Adrenal gland (tissue), 12 donors: ENCODE measurements around the gene ALKBH5. TPM values are rescaled to one million over a fixed set of nuclear protein-coding genes. Genes with fewer than 3 reads are reported as not detected.

Experiments
- DNase-seq, 7 donors: peaks; one replicate each; pipeline ENCODE4 v3.0.0-alpha.2; 2019 to 2020
- H3K27ac ChIP-seq, 5 donors: fragments of 200-600 bp; sonication (generic) in 4 of 5; 1 replicate in 3 of 5; 2 replicates in 2 of 5; pipeline versions ENCODE4 v1.5.1 to v1.8.0; 2016 to 2020; ENCODE audit warnings: mild to moderate bottlenecking in 1 of 5
- H3K27me3 ChIP-seq: fragments of 200-600 bp; 2 replicates; pipeline ENCODE4 v1.8.0; 2021
- H3K36me3 ChIP-seq, 2 donors: fragments of 200-600 bp; replicated peaks in 1 of 2; 1 replicate in 1 of 2; 2 replicates in 1 of 2; pipeline versions ENCODE4 v1.5.1 to v1.8.0; 2018 to 2022
- H3K4me1 ChIP-seq, 2 donors: fragments of 200-600 bp; replicated peaks in 1 of 2; 1 replicate in 1 of 2; 2 replicates in 1 of 2; pipeline versions ENCODE4 v1.5.1 to v1.8.0; 2018 to 2021
- H3K4me3 ChIP-seq, 4 donors: fragments of 200-600 bp; sonication (generic) in 3 of 4; one replicate each; pipeline ENCODE4 v1.5.1; 2016 to 2018
- H3K9me3 ChIP-seq, 3 donors: fragments of 200-600 bp; sonication (generic) in 1 of 3; replicated peaks in 1 of 3; 1 replicate in 2 of 3; 2 replicates in 1 of 3; pipeline versions ENCODE4 v1.5.1 to v1.8.0; 2016 to 2021
- CTCF ChIP-seq, 6 experiments: fragments of 450-650 bp in 4 of 6; fragments of 200-600 bp in 2 of 6; sonication (generic) in 1 of 6; IDR thresholded peaks; 1 replicate in 5 of 6; 2 replicates in 1 of 6; pipeline versions ENCODE4 v1.5.1 to v1.8.0; 2016 to 2021; ENCODE audit warnings: antibody characterized with exemption in 6 of 6, mild to moderate bottlenecking in 2 of 6, moderate library complexity in 1 of 6
- POLR2A ChIP-seq, 2 donors: fragments of 450-650 bp; IDR thresholded peaks; one replicate each; pipeline ENCODE4 v1.6.1; 2017; ENCODE audit warnings: antibody characterized with exemption in 2 of 2, mild to moderate bottlenecking in 2 of 2, moderate library complexity in 1 of 2
- WGBS, 4 donors: extraction: QIAGEN DNeasy Blood & Tissue Kit in 2 of 4; methylation state at CpG; one replicate each; pipeline versions ENCODE4 v1.1.5 to v1.1.7; 2013 to 2017; 5-methylcytosine and 5-hydroxymethylcytosine counted together
- intact Hi-C, 2 donors: fragments of 100-400 bp; cut with DNase I; formaldehyde crosslinking; loops; one replicate each; pipeline versions ENCODE4 v1.14.1 to v1.15.0; 2022 to 2023
- polyA plus RNA-seq, 3 donors: library from polyadenylated mRNA; stranded (reverse); fragments of 200-250 nt in 2 of 3; fragments of 350-450 nt in 1 of 3; fragmentation: Illumina TruSeq in 1 of 3; extraction: RNeasy Lipid Tissue Mini Kit (QIAGEN cat#74804) in 1 of 3; gene quantifications; one replicate each; pipeline ENCODE4 v1.2.3, GENCODE V29; 2013 to 2014
- total RNA-seq, 9 donors: library from RNA; depleted of rRNA in 4 of 9; stranded (reverse); fragments of >200 nt in 4 of 9; fragments of 120-200 nt in 1 of 9; fragmentation: NEBNext Ultra II Directional in 1 of 9; extraction: Animal tissue kit (Norgen Biotek cat#: 25700) in 1 of 9; gene quantifications; one replicate each; pipeline versions ENCODE4 v1.1.0 to v1.2.4, GENCODE V29; 2013 to 2023
- donor health status: healthy with polysubstance abuse.
- donor health status: Bipolar disorder and iron deficiency.
- donor health status: DM: yes; HTN: yes; CAD: no.
- donor health status: DM: no; HTN: no; CAD: no.
- donor health status: DM: no; HTN: no; CAD: no.
- donor health status: DM: yes; HTN: yes; CAD: no.

The ALKBH5 gene
- total and polyA plus RNA-seq, 12 donors = 28.4 to 154 (median 138) TPM

- intact Hi-C loops = no loop called here
- Histone ChIP-seq H3K9me3 (no peaks in the 10 kb centered on the region), H3K4me1 (no peaks in the 10 kb centered on the region), H3K27me3 (no peaks in the 10 kb centered on the region), H3K27ac (no peak overlapping the region), H3K4me3 (no peak overlapping the region), H3K36me3 (no peaks in the 10 kb centered on the region)
- TF ChIP-seq POLR2A (IDR thresholded peaks at IDR 0.05) (no peak), CTCF (IDR thresholded peaks at IDR 0.05) (no peak)
- no peak for DNase-seq
- WGBS, 4 donors = 0 to 100% (median 88%) methylated on average over 1 to 10 of the region's 10 CpGs
Measured at GRCh38 chr17:18167421-18167820, 16.2 kb upstream of the ALKBH5 start.

- intact Hi-C loops = no loop called here
Measured at GRCh38 chr17:18172531-18173278, 10.9 kb upstream of the ALKBH5 start.

GRCh38 chr17:18173740-18174139 lies 9.9 kb upstream of the ALKBH5 start:
- Histone ChIP-seq H3K27me3 (no peaks in the 10 kb centered on the region), H3K4me1 (no peaks in the 10 kb centered on the region), H3K36me3 (no peaks in the 10 kb centered on the region), H3K9me3 (no peaks in the 10 kb centered on the region), H3K4me3 (no peak overlapping the region), H3K27ac (no peak overlapping the region)
- intact Hi-C loops = no loop called here
- DNase-seq = no peak
- 93 to 95% (median 94%) methylated on average over 13 to 14 of the region's 14 CpGs for WGBS, 4 donors
- TF ChIP-seq CTCF (IDR thresholded peaks at IDR 0.05) (no peak), POLR2A (IDR thresholded peaks at IDR 0.05) (no peak)

More at GRCh38 chr17:18172531-18173278, 10.9 kb upstream of the ALKBH5 start:
- H3K4me3 ChIP-seq = no peak overlapping the region
- H3K27me3 ChIP-seq = no peaks in the 10 kb centered on the region
- no peak overlapping the region for H3K27ac ChIP-seq
- no peaks in the 10 kb centered on the region for H3K36me3 ChIP-seq
- TF ChIP-seq POLR2A (IDR thresholded peaks at IDR 0.05) (no peak), CTCF (IDR thresholded peaks at IDR 0.05) (no peak)
- WGBS, 4 donors = 79 to 87% (median 85%) methylated on average over 2 to 3 of the region's 3 CpGs
- no peak for DNase-seq
- no peaks in the 10 kb centered on the region for H3K4me1 ChIP-seq
- no peaks in the 10 kb centered on the region for H3K9me3 ChIP-seq

- Histone ChIP-seq H3K9me3 (no peaks in the 10 kb centered on the region), H3K4me1 (no peaks in the 10 kb centered on the region), H3K4me3 (no peak overlapping the region), H3K27me3 (no peaks in the 10 kb centered on the region), H3K27ac (no peak overlapping the region), H3K36me3 (no peaks in the 10 kb centered on the region)
- WGBS, 4 donors = 74 to 79% (median 77%) methylated on average over 7 of the region's 7 CpGs
- intact Hi-C loops = no loop called here
- no peak for DNase-seq
- TF ChIP-seq POLR2A (IDR thresholded peaks at IDR 0.05) (no peak), CTCF (IDR thresholded peaks at IDR 0.05) (no peak)
Measured at GRCh38 chr17:18176176-18176575, 7.5 kb upstream of the ALKBH5 start.
